AML-193 (cell line): ENCODE results near the gene VEGFB.
A peak's percentile ranks its signal among the peaks of the same experiment; 100 is the strongest.

Source experiments
- DNase-seq, 2 experiments: peaks; one replicate each; lab custom pipeline; 2025; lab: John Stamatoyannopoulos, UW

Gene VEGFB

GRCh38 chr11:64247729-64248531 is 13.5 kb downstream of the VEGFB start:
- DNase-seq, result no peak

GRCh38 chr11:64248578-64248977 is 14.2 kb downstream of the VEGFB start:
- no peak for DNase-seq

- no peak for DNase-seq
Observed at GRCh38 chr11:64249038-64249437, 14.7 kb downstream of the VEGFB start.

GRCh38 chr11:64249563-64250414 is 15.4 kb downstream of the VEGFB start:
- DNase-seq, result no peak

GRCh38 chr11:64250415-64251015 is 16.1 kb downstream of the VEGFB start:
- DNase-seq, result no peak

DNA sequence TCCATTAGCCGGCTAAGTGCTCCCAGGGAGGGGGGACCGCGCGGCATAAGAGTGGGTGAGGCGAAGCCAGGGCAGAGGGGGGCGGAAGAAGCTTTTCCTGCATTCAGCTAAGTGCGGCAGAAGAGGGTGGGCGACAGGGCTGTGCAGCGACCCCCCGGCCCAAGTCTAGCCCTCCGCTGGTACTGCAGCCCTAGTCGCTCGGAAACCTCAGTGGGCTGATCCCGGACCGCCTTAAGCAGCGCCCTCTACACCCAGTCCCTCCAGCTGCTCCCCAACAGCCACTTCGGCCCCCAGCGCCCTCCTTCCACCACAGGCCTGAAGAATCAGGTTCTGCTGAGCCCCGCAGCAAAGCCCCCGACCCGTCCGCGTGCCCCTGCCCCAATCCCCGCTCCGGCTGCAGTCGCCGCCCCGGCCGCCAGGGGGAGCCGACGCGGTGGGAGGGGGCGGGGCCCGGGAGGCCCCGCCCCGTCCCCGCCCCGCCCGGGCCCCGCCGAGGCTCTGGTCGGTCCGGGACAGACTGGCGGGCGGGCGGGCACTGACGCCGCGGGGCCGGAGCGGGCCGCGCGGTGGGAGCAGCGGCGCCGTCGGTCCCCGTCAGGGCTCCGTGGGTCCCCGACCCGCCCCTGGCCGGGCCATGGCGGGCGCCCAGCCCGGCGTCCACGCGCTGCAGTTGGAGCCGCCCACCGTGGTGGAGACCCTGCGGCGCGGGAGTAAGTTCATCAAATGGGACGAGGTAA is 16.8 kb downstream of the VEGFB start, which contains the start of gene PLCB3:
Gene PLCB3 (plus strand): TSS at position 515 of the 737 bp plus-strand sequence. CDS start 120 bp downstream, at position 635.
- DNase-seq, result peak; percentile 25 to 46

GRCh38 chr11:64251753-64252002 is 17.3 kb downstream of the VEGFB start:
- no peak for DNase-seq

DNA sequence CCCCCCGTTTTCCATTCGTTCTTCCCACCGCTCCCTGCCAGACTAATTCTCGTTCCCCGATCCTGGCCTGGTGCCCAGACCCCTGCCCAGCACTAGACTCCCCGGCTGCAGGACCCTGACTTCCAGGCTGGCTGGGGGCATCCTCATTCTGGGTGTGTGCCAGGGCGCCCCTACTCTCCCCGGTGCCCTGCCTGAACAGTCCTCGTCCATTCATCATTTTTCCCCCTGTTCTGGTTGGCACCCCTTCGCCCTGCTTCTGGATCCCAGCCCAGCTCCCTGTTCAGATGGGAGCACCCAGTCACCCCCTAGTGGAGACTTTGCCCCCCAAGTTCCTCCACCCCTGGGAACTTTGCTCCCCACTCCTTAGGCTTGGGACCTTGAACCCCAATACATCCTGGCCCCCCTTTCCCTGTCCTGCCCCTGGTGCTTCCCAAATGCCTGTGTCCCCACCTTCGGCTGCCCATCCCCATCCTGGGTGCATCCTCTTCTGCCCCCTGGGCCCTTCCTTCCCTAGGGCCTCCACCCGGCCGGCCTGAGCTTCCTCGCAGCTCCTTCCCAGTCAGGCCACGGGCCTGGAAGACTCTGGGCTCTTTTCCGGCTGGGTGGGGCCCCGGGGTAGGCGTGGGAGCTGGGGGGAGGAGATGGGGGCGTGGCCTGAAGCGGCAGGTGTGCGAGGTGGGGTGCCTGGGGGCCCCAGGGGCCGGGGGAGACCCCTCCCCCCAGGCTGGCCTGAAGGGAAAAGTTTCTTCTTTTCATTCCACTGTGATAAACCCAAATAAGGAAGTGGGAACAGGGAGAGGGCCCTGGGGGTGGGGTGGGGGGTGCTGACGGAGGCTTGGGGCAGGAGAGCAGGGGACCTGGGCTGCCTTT is 17.9 kb downstream of the VEGFB start:
- no peak for DNase-seq

DNA sequence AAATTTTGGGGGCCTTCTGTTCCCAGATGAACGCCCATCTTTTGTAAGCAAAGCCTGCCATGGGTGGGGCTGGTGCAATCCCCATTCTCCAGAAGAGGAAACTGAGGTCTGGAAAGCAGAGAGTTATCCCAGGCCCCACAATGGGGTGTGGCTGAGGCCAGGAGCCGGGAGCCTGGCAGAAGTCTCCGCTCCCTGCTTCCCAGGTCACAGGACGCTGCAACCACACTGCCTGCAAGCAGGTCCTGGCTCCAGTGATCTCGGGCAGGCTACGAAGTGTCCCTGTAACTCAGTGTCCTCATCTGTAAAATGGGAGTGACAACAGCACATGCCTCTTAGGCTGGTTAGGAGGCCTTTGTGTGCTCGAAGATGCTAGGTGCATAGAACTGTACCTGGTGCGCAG is 18.7 kb downstream of the VEGFB start:
- DNase-seq, result no peak

GRCh38 chr11:64253481-64253880 is 19.1 kb downstream of the VEGFB start:
- DNase-seq, result no peak

DNA sequence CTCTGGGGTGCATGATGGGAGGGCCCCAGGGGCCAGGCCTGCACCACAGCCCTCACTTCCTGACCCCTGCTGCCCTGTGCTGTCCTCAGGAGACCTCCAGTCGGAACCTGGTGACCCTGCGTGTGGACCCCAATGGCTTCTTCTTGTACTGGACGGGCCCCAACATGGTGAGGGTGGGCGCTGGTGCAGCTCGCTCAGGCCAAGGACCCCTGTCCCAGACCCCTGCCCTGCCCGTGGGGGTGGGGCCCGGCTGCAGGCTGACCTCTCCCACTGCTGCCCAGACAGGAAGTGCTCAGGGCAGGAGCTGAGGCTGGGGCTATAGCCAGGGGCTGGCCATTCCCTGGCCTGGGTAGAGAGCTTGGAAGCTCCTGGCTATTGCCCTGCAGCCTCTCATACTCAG is 19.9 kb downstream of the VEGFB start:
- DNase-seq, result no peak

DNA sequence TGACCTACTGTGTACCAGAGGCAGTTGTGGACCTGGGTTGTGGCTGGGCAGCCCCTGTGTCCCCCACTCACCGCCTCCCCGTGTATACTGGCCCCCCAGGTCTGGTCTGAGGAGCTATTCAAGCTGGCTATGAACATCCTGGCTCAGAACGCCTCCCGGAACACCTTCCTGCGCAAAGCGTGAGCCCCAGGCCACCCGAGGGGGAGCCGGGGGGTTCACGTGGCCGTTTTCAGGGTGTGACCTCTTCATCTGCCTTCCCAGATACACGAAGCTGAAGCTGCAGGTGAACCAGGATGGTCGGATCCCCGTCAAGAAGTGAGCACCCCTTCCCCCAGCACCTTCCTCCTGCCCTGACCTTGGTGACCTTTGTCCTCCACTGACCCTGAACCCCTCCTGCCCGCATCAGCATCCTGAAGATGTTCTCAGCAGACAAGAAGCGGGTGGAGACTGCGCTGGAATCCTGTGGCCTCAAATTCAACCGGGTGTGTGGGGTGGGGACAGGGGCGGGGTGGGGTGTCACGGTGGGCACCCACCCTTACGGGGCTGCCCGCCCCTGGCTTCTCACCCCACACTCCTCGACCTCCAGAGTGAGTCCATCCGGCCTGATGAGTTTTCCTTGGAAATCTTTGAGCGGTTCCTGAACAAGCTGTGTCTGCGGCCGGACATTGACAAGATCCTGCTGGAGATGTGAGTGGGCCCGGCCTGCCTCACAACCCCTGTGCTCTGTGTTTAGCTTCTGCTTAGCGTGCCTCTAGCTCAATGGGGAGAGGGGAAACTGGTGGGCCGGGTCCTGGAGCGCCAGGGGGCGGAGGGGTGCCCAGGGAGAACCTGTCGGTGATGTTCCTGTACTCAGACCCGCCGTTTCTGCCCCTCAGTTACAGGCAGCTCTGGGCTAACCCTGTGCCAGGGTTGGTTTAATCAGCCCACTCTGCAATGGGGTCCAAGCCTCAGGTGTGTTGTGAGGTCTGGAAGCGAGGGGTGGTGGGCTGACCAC is 21.0 kb downstream of the VEGFB start:
- DNase-seq, result no peak

GRCh38 chr11:64256300-64256699 is 21.9 kb downstream of the VEGFB start:
- no peak for DNase-seq

DNA sequence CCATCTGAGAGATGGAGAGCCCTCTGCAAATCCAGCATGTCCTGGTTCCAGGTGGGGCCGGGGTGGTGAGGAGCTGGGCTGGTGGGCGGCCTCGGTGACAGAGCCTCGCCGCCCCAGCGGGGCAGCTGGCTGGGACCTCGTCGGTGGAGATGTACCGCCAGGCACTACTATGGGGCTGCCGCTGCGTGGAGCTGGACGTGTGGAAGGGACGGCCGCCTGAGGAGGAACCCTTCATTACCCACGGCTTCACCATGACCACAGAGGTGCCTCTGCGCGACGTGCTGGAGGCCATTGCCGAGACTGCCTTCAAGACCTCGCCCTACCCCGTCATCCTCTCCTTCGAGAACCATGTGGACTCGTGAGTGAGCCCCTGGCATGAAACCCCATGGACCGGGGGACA is 24.0 kb downstream of the VEGFB start:
- DNase-seq, result no peak

- DNase-seq, result no peak
Observed at GRCh38 chr11:64258946-64259532, 24.7 kb downstream of the VEGFB start.

DNA sequence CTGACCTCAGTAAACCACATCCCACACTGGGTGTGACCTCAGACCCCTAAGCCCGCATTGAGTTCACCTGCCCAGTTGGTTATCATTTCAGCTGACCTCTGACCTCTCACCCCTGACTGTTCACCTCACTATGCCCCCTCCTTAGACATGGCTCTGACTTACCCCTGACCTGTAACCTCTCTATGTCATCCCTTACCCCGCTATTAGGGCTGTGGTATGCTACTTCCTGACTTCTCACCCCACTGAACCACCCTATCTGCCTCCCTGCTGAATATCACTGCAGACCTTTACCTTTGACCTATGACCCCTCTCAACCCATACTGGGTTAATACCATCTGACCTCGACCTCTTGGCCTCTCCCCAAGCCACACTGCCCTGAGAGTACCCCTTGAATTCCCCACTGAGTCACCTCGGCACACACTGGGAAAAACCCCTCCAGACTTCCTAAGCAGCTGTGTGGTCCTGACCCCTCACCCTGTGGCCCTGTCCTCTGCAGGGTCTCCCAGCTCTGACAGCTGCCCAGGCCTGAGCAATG is 25.2 kb downstream of the VEGFB start:
- DNase-seq, result no peak

DNA sequence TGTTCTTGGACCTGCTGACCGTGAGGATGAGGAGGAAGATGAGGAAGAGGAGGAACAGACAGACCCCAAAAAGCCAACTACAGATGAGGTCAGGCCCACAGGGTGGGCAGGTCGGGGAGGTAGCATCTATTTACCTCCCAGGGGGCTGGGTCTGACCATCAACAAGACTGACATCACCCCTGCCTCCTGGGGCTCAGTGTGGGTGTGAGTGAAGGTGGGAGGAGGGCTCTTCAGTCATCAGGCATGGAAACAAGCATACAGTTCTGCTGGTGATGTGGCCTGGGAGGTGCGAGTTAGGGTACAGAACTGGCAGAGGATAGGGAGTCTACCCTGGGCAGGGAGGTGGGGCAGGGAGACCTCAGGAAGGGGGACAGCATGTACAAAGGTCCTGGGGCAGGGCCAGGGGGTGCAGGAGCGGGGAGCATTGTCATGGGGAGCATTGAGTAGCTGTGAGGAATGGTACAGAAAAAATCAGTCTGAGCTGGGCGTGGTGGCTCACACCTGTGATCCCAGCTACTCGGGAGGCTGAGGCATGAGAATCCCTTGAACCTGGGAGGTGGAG is 25.8 kb downstream of the VEGFB start:
- DNase-seq, result no peak

- no peak for DNase-seq
Observed at GRCh38 chr11:64261556-64262080, 27.2 kb downstream of the VEGFB start.
